ENCODE results near the gene CERS1.

DNA sequence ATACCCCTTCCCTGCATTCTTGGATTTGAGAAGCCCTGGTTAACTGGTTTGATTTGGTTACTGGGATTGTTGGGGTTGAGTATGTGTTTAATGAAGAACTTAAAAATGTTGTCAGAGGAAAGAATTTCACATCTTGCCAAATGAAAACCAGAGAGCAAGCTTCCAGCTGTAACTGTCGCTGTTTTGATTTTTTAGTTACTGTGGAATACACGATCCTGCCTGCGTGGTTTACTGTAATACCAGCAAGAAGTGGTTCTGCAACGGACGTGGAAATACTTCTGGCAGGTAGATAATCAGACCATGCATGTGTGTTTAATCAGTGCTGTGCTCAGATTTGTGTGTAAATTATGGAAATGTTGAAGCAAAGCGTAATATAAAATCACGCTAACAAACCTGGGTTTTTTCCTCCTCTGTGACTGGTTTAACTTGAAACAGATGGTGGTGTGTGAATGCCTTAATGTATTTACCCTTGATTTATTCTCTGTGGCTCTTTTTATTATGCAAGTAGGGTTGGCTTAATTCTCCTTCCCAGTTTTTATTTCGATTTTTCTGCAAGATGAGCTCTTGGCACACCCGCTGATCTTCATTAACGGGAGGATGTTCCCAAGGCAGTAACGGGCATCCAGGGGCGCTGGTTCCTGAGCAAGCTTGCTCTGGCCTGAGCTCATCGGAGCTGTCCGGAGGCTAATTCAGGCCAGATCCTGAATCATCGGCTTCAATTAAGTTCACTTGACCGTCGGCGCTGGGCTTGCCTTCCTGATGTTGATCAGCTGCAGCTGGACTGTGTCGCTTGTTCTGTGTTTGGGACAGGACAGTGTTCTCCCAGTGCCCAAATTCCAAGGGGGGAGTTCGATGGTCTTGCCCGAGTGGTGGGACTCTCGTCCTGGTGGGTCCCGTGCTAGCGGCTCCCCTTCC lies 48.2 kb downstream of the CERS1 start:
- TF ChIP-seq, protein P1, sequence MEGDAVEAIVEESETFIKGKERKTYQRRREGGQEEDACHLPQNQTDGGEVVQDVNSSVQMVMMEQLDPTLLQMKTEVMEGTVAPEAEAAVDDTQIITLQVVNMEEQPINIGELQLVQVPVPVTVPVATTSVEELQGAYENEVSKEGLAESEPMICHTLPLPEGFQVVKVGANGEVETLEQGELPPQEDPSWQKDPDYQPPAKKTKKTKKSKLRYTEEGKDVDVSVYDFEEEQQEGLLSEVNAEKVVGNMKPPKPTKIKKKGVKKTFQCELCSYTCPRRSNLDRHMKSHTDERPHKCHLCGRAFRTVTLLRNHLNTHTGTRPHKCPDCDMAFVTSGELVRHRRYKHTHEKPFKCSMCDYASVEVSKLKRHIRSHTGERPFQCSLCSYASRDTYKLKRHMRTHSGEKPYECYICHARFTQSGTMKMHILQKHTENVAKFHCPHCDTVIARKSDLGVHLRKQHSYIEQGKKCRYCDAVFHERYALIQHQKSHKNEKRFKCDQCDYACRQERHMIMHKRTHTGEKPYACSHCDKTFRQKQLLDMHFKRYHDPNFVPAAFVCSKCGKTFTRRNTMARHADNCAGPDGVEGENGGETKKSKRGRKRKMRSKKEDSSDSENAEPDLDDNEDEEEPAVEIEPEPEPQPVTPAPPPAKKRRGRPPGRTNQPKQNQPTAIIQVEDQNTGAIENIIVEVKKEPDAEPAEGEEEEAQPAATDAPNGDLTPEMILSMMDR (conservative IDR thresholded peaks at IDR 0.05; ENCODE audit: low read depth, low read length), result no peak
- TF ChIP-seq EZH2 (IDR thresholded peaks at IDR 0.05; ENCODE audit: borderline replicate concordance, low read depth, low read length, poor library complexity, severe bottlenecking), result no peak
